RWPE2 (cell line): ENCODE results near the gene APOBEC2.

Source experiments
- ATAC-seq: fragments of 200-7000 bp; cut with Tn5 transposase; 3 replicates; pipeline ENCODE4 v1.9.1; 2021; ENCODE audit warnings: low read depth
- DNase-seq: peaks from one replicate; pipeline ENCODE4 v3.0.0-alpha.2; 2020; ENCODE audit warnings: low spot score
- H3K27ac ChIP-seq: fragments of 450-650 bp; 2 replicates; pipeline ENCODE4 v1.5.1; 2017; ENCODE audit warnings: mild to moderate bottlenecking; ENCODE audit not compliant: poor library complexity, severe bottlenecking
- H3K27me3 ChIP-seq: fragments of 250-450 bp; sonication (Bioruptor Pico); 2 replicates; pipeline ENCODE4 v1.5.1; 2021; ENCODE audit warnings: mild to moderate bottlenecking, moderate library complexity; ENCODE audit not compliant: insufficient read depth, poor library complexity, severe bottlenecking
- H3K36me3 ChIP-seq: fragments of 250-450 bp; sonication (Bioruptor Pico); 2 replicates; pipeline ENCODE4 v1.5.1; 2020; ENCODE audit warnings: low read depth, mild to moderate bottlenecking, moderate library complexity
- H3K4me1 ChIP-seq: fragments of 250-450 bp; sonication (Bioruptor Pico); 2 replicates; pipeline ENCODE4 v1.5.1; 2021; ENCODE audit warnings: mild to moderate bottlenecking, moderate library complexity; ENCODE audit not compliant: insufficient read depth, poor library complexity, severe bottlenecking
- H3K4me3 ChIP-seq: fragments of 250-450 bp; sonication (Bioruptor Pico); 2 replicates; pipeline ENCODE4 v1.5.1; 2021; ENCODE audit warnings: mild to moderate bottlenecking, moderate library complexity; ENCODE audit not compliant: severe bottlenecking
- H3K9me3 ChIP-seq: fragments of 250-450 bp; sonication (Bioruptor Pico); 2 replicates; pipeline ENCODE4 v1.5.1; 2021; ENCODE audit warnings: mild to moderate bottlenecking, moderate library complexity; ENCODE audit not compliant: severe bottlenecking
- CTCF ChIP-seq: fragments of 450-650 bp; IDR thresholded peaks from one replicate; pipeline ENCODE4 v1.5.1; 2017; ENCODE audit warnings: mild to moderate bottlenecking, moderate library complexity; ENCODE audit not compliant: poor library complexity, severe bottlenecking

The APOBEC2 gene

GRCh38 chr6:41062056-41062455 lies 9.1 kb downstream of the APOBEC2 start:
- peaks cover 32% of the 10 kb centered on the region for H3K36me3 ChIP-seq
- H3K27ac ChIP-seq, result no peak overlapping the region
- no peak for ATAC-seq
- DNase-seq, result no peak
- no peak overlapping the region for H3K4me3 ChIP-seq
- no peak for TF ChIP-seq CTCF
- no peaks in the 10 kb centered on the region for H3K27me3 ChIP-seq
- H3K9me3 ChIP-seq, result no peaks in the 10 kb centered on the region
- no peaks in the 10 kb centered on the region for H3K4me1 ChIP-seq

GRCh38 chr6:41063884-41064285 lies 10.9 kb downstream of the APOBEC2 start:
- DNase-seq, result no peak
- no peaks in the 10 kb centered on the region for H3K4me1 ChIP-seq
- H3K4me3 ChIP-seq, result no peak overlapping the region
- H3K27ac ChIP-seq, result no peak overlapping the region
- peaks cover 41% of the 10 kb centered on the region for H3K36me3 ChIP-seq
- no peaks in the 10 kb centered on the region for H3K27me3 ChIP-seq
- TF ChIP-seq CTCF, result no peak
- H3K9me3 ChIP-seq, result no peaks in the 10 kb centered on the region
- no peak for ATAC-seq

- ATAC-seq (no peak), DNase-seq (no peak)
- Histone ChIP-seq H3K36me3 (peaks cover 43% of the 10 kb centered on the region), H3K27ac (no peak overlapping the region), H3K4me1 (no peaks in the 10 kb centered on the region), H3K9me3 (no peaks in the 10 kb centered on the region), H3K4me3 (no peak overlapping the region), H3K27me3 (no peaks in the 10 kb centered on the region)
- TF ChIP-seq CTCF, result no peak
Observed at GRCh38 chr6:41064841-41065240, 11.8 kb downstream of the APOBEC2 start.

- Histone ChIP-seq H3K9me3 (no peaks in the 10 kb centered on the region), H3K27ac (no peak overlapping the region), H3K4me1 (no peaks in the 10 kb centered on the region), H3K36me3 (peaks cover 50% of the 10 kb centered on the region), H3K27me3 (no peaks in the 10 kb centered on the region), H3K4me3 (no peak overlapping the region)
- ATAC-seq (no peak), DNase-seq (no peak)
- TF ChIP-seq CTCF, result no peak
Observed at GRCh38 chr6:41065550-41066026, 12.6 kb downstream of the APOBEC2 start.

- peaks cover 51% of the 10 kb centered on the region for H3K36me3 ChIP-seq
- peak; percentile 89 for TF ChIP-seq CTCF
Observed at GRCh38 chr6:41066867-41067304, 13.9 kb downstream of the APOBEC2 start.

More at GRCh38 chr6:41066867-41067304, 13.9 kb downstream of the APOBEC2 start:
- DNase-seq (no peak), ATAC-seq (no peak)
- Histone ChIP-seq H3K9me3 (no peaks in the 10 kb centered on the region), H3K27ac (no peak overlapping the region), H3K4me3 (no peak overlapping the region), H3K4me1 (no peaks in the 10 kb centered on the region), H3K27me3 (no peaks in the 10 kb centered on the region)
